ENCODE results near the gene MXI1. TPM values are rescaled to one million over a fixed set of nuclear protein-coding genes. Genes with fewer than 3 reads are reported as not detected.

Gene MXI1
- total RNA-seq, 1 experiment from 2014 or later: 16.6 TPM

DNA sequence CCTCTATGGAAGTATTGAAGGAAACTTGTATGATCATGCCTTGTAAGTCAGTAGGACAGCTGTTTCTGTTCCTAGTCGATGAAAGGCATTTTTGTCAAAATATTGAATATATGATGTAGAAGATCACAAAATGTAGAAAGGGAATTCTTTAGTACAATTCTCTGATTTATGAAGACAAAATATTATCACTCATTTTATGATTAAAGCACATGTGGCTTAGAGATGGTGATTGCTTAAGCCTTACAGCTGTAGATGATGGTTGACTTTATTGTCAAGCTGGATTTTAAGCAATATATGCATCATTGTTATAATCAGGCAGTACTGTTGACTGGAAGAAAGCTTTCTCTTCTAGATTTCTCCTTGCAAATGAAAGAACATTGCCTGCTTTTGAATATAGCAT, 26.4 kb downstream of the MXI1 start:
- TF ChIP-seq ELF4 (CRISPR knock-in tag; IDR thresholded peaks at IDR 0.05; ENCODE audit: low read depth) (no peak), MXD4 (CRISPR knock-in tag; IDR thresholded peaks at IDR 0.05; ENCODE audit: borderline replicate concordance) (no peak), ATF1 (CRISPR knock-in tag; IDR thresholded peaks at IDR 0.05) (no peak), GTF2I (CRISPR knock-in tag; conservative IDR thresholded peaks at IDR 0.05) (no peak), SMAD4 (CRISPR knock-in tag; IDR thresholded peaks at IDR 0.05) (no peak), ZNF416 (CRISPR knock-in tag; IDR thresholded peaks at IDR 0.05) (no peak), TCF7 (CRISPR knock-in tag; IDR thresholded peaks at IDR 0.05; ENCODE audit: low read depth) (no peak), CBFB (CRISPR knock-in tag; IDR thresholded peaks at IDR 0.05; ENCODE audit: low read depth) (no peak), ETV6 (CRISPR knock-in tag; IDR thresholded peaks at IDR 0.05) (no peak), JUN (CRISPR knock-in tag; IDR thresholded peaks at IDR 0.05) (no peak)
- TF ChIP-seq, protein P1, sequence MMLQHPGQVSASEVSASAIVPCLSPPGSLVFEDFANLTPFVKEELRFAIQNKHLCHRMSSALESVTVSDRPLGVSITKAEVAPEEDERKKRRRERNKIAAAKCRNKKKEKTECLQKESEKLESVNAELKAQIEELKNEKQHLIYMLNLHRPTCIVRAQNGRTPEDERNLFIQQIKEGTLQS (CRISPR knock-in tag; conservative IDR thresholded peaks at IDR 0.05): no peak
- TF ChIP-seq, protein P2, sequence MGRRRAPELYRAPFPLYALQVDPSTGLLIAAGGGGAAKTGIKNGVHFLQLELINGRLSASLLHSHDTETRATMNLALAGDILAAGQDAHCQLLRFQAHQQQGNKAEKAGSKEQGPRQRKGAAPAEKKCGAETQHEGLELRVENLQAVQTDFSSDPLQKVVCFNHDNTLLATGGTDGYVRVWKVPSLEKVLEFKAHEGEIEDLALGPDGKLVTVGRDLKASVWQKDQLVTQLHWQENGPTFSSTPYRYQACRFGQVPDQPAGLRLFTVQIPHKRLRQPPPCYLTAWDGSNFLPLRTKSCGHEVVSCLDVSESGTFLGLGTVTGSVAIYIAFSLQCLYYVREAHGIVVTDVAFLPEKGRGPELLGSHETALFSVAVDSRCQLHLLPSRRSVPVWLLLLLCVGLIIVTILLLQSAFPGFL (CRISPR knock-in tag; IDR thresholded peaks at IDR 0.05; ENCODE audit: borderline replicate concordance): no peak
- TF ChIP-seq, protein P3, sequence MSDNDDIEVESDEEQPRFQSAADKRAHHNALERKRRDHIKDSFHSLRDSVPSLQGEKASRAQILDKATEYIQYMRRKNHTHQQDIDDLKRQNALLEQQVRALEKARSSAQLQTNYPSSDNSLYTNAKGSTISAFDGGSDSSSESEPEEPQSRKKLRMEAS (CRISPR knock-in tag; IDR thresholded peaks at IDR 0.05): no peak
- TF ChIP-seq, protein P4, sequence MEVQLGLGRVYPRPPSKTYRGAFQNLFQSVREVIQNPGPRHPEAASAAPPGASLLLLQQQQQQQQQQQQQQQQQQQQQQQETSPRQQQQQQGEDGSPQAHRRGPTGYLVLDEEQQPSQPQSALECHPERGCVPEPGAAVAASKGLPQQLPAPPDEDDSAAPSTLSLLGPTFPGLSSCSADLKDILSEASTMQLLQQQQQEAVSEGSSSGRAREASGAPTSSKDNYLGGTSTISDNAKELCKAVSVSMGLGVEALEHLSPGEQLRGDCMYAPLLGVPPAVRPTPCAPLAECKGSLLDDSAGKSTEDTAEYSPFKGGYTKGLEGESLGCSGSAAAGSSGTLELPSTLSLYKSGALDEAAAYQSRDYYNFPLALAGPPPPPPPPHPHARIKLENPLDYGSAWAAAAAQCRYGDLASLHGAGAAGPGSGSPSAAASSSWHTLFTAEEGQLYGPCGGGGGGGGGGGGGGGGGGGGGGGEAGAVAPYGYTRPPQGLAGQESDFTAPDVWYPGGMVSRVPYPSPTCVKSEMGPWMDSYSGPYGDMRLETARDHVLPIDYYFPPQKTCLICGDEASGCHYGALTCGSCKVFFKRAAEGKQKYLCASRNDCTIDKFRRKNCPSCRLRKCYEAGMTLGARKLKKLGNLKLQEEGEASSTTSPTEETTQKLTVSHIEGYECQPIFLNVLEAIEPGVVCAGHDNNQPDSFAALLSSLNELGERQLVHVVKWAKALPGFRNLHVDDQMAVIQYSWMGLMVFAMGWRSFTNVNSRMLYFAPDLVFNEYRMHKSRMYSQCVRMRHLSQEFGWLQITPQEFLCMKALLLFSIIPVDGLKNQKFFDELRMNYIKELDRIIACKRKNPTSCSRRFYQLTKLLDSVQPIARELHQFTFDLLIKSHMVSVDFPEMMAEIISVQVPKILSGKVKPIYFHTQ (CRISPR knock-in tag; IDR thresholded peaks at IDR 0.05): no peak
- TF ChIP-seq, protein P5, sequence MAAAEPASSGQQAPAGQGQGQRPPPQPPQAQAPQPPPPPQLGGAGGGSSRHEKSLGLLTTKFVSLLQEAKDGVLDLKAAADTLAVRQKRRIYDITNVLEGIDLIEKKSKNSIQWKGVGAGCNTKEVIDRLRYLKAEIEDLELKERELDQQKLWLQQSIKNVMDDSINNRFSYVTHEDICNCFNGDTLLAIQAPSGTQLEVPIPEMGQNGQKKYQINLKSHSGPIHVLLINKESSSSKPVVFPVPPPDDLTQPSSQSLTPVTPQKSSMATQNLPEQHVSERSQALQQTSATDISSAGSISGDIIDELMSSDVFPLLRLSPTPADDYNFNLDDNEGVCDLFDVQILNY (CRISPR knock-in tag; IDR thresholded peaks at IDR 0.05): no peak
- TF ChIP-seq, protein P6, sequence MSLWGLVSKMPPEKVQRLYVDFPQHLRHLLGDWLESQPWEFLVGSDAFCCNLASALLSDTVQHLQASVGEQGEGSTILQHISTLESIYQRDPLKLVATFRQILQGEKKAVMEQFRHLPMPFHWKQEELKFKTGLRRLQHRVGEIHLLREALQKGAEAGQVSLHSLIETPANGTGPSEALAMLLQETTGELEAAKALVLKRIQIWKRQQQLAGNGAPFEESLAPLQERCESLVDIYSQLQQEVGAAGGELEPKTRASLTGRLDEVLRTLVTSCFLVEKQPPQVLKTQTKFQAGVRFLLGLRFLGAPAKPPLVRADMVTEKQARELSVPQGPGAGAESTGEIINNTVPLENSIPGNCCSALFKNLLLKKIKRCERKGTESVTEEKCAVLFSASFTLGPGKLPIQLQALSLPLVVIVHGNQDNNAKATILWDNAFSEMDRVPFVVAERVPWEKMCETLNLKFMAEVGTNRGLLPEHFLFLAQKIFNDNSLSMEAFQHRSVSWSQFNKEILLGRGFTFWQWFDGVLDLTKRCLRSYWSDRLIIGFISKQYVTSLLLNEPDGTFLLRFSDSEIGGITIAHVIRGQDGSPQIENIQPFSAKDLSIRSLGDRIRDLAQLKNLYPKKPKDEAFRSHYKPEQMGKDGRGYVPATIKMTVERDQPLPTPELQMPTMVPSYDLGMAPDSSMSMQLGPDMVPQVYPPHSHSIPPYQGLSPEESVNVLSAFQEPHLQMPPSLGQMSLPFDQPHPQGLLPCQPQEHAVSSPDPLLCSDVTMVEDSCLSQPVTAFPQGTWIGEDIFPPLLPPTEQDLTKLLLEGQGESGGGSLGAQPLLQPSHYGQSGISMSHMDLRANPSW (CRISPR knock-in tag; conservative IDR thresholded peaks at IDR 0.05; ENCODE audit: low read depth): no peak
- TF ChIP-seq, protein P7, sequence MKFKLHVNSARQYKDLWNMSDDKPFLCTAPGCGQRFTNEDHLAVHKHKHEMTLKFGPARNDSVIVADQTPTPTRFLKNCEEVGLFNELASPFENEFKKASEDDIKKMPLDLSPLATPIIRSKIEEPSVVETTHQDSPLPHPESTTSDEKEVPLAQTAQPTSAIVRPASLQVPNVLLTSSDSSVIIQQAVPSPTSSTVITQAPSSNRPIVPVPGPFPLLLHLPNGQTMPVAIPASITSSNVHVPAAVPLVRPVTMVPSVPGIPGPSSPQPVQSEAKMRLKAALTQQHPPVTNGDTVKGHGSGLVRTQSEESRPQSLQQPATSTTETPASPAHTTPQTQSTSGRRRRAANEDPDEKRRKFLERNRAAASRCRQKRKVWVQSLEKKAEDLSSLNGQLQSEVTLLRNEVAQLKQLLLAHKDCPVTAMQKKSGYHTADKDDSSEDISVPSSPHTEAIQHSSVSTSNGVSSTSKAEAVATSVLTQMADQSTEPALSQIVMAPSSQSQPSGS (CRISPR knock-in tag; IDR thresholded peaks at IDR 0.05; ENCODE audit: borderline replicate concordance, low read depth): no peak
- TF ChIP-seq, protein P8, sequence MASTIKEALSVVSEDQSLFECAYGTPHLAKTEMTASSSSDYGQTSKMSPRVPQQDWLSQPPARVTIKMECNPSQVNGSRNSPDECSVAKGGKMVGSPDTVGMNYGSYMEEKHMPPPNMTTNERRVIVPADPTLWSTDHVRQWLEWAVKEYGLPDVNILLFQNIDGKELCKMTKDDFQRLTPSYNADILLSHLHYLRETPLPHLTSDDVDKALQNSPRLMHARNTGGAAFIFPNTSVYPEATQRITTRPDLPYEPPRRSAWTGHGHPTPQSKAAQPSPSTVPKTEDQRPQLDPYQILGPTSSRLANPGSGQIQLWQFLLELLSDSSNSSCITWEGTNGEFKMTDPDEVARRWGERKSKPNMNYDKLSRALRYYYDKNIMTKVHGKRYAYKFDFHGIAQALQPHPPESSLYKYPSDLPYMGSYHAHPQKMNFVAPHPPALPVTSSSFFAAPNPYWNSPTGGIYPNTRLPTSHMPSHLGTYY (CRISPR knock-in tag; IDR thresholded peaks at IDR 0.05): no peak
- TF ChIP-seq, protein P9, sequence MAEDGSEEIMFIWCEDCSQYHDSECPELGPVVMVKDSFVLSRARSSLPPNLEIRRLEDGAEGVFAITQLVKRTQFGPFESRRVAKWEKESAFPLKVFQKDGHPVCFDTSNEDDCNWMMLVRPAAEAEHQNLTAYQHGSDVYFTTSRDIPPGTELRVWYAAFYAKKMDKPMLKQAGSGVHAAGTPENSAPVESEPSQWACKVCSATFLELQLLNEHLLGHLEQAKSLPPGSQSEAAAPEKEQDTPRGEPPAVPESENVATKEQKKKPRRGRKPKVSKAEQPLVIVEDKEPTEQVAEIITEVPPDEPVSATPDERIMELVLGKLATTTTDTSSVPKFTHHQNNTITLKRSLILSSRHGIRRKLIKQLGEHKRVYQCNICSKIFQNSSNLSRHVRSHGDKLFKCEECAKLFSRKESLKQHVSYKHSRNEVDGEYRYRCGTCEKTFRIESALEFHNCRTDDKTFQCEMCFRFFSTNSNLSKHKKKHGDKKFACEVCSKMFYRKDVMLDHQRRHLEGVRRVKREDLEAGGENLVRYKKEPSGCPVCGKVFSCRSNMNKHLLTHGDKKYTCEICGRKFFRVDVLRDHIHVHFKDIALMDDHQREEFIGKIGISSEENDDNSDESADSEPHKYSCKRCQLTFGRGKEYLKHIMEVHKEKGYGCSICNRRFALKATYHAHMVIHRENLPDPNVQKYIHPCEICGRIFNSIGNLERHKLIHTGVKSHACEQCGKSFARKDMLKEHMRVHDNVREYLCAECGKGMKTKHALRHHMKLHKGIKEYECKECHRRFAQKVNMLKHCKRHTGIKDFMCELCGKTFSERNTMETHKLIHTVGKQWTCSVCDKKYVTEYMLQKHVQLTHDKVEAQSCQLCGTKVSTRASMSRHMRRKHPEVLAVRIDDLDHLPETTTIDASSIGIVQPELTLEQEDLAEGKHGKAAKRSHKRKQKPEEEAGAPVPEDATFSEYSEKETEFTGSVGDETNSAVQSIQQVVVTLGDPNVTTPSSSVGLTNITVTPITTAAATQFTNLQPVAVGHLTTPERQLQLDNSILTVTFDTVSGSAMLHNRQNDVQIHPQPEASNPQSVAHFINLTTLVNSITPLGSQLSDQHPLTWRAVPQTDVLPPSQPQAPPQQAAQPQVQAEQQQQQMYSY (CRISPR knock-in tag; IDR thresholded peaks at IDR 0.05): no peak
- Mint-ChIP-seq H3K27me3 (ENCODE audit: low read depth) (no peaks in the 10 kb centered on the region), H3K27ac (no peak overlapping the region), H3K4me3 (no peak overlapping the region), H3K36me3 (peaks cover 4% of the 10 kb centered on the region), H3K4me1 (no peaks in the 10 kb centered on the region), H3K9me3 (no peaks in the 10 kb centered on the region)
- POLR2A ChIA-PET: no interaction called here
- CTCF ChIA-PET: no interaction called here
- DNase-seq (ENCODE audit: low spot score) (no peak), ATAC-seq (no peak)

Data from WTC11 (cell line).